B cell (primary cell): Measurements from ENCODE around the gene NDC80.

Experiments
- EZH2 ChIP-seq: IDR thresholded peaks from 2 replicates; pipeline ENCODE4 v1.6.1; 2012; ENCODE audit warnings: borderline replicate concordance, low read depth, mild to moderate bottlenecking, moderate library complexity, low read length; ENCODE audit not compliant: insufficient read depth, poor library complexity, severe bottlenecking
- TF ChIP-seq, protein P1 (sequence below): fragments of 200-600 bp; IDR thresholded peaks from one replicate; pipeline ENCODE4 v1.8.0; 2022; ENCODE audit warnings: antibody characterized with exemption, mild to moderate bottlenecking

DNA sequence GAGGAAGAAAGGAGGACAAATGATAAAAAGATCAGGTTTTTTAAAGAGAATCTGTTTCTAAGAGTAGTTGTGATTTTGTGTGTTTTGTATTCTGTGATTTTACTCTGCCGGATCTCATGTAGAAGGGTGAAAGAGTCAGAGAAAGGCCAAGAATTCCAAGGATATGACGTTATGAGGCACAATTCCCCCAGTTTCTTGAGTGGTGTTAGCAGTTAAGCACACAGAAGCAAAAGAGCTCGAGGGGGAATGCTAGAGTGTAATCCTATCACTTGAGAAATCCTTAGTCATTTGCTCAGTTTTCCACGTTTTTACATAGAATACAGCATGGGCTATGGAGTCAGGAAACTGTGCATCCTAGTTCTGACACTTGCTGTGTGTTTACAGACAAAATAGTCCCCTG is 34.9 kb upstream of the NDC80 start:
- TF ChIP-seq, protein P1, sequence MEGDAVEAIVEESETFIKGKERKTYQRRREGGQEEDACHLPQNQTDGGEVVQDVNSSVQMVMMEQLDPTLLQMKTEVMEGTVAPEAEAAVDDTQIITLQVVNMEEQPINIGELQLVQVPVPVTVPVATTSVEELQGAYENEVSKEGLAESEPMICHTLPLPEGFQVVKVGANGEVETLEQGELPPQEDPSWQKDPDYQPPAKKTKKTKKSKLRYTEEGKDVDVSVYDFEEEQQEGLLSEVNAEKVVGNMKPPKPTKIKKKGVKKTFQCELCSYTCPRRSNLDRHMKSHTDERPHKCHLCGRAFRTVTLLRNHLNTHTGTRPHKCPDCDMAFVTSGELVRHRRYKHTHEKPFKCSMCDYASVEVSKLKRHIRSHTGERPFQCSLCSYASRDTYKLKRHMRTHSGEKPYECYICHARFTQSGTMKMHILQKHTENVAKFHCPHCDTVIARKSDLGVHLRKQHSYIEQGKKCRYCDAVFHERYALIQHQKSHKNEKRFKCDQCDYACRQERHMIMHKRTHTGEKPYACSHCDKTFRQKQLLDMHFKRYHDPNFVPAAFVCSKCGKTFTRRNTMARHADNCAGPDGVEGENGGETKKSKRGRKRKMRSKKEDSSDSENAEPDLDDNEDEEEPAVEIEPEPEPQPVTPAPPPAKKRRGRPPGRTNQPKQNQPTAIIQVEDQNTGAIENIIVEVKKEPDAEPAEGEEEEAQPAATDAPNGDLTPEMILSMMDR = no peak
- no peak for TF ChIP-seq EZH2
